ENCODE measurements around the gene RPS16. TPM values are rescaled to one million over a fixed set of nuclear protein-coding genes. Genes with fewer than 3 reads are reported as not detected.

The RPS16 gene
- total RNA-seq, 1 donor from 2014 or later = 2,151 TPM

DNA sequence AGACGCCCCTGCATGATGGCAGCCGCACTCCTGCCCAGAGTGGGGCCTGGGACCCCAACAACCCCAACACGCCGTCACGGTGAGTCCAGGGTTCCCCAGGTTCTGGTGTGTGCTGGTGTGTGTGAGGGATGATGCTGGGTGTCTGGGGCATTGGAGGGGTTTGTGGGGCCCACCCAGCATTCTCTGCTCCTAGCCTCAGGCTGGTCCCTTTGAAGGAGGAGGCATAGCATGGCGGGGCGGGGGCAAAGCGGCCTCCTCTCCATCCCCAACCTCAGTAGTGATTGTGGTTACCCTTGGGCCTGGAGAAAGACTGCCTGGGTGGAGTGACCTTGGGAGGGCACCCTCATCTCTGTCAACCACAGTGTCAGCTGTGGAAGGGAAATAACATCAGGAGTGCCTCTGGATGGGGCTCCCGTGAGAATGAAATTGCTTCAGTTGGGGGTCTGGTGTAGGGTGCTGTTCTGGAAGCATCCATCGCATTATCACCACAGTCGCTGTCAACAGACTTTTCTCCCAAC is 37.8 kb upstream of the RPS16 start:
- TF ChIP-seq, protein P1, sequence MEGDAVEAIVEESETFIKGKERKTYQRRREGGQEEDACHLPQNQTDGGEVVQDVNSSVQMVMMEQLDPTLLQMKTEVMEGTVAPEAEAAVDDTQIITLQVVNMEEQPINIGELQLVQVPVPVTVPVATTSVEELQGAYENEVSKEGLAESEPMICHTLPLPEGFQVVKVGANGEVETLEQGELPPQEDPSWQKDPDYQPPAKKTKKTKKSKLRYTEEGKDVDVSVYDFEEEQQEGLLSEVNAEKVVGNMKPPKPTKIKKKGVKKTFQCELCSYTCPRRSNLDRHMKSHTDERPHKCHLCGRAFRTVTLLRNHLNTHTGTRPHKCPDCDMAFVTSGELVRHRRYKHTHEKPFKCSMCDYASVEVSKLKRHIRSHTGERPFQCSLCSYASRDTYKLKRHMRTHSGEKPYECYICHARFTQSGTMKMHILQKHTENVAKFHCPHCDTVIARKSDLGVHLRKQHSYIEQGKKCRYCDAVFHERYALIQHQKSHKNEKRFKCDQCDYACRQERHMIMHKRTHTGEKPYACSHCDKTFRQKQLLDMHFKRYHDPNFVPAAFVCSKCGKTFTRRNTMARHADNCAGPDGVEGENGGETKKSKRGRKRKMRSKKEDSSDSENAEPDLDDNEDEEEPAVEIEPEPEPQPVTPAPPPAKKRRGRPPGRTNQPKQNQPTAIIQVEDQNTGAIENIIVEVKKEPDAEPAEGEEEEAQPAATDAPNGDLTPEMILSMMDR (IDR thresholded peaks at IDR 0.05; ENCODE audit: unreplicated experiment) = no peak
- peaks cover 45% of the 10 kb centered on the region for H3K36me3 Mint-ChIP-seq (ENCODE audit: low read depth, unreplicated experiment)
- peaks cover 30% of the 10 kb centered on the region for H3K4me1 Mint-ChIP-seq (ENCODE audit: unreplicated experiment)
- no peak overlapping the region for H3K27ac Mint-ChIP-seq (ENCODE audit: unreplicated experiment)
- no peak for DNase-seq (ENCODE audit: low spot score)
- no peaks in the 10 kb centered on the region for H3K9me3 Mint-ChIP-seq (ENCODE audit: unreplicated experiment)
- H3K4me3 Mint-ChIP-seq (ENCODE audit: unreplicated experiment) = peak overlapping the region; percentile 59
- peaks cover 8% of the 10 kb centered on the region for H3K27me3 Mint-ChIP-seq (ENCODE audit: unreplicated experiment)

DNA sequence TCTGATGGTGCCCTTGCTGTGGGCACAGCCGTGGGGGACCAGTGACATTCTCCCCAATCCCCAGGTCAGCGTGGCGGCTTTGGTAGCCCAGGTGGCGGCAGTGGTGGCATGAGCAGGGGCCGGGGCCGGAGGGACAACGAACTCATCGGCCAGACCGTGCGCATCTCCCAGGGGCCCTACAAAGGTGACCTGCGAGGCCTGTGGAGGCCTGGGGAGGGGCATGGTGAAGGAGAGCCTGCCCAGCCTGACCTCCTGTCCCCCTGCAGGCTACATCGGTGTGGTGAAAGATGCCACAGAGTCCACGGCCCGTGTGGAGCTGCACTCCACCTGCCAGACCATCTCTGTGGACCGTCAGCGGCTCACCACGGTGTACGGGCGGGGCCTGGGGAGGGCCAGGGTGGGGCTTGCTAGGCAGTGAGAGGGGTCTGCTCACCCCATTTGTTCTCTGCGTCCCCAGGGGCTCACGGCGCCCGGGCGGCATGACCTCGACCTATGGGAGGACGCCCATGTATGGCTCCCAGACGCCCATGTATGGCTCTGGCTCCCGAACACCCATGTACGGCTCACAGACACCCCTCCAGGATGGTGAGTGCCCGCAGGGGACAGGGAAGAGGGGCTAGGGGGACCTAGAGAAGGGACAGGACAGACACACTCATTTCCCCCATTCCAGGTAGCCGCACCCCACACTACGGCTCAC is 37.1 kb upstream of the RPS16 start:
- Mint-ChIP-seq H3K4me1 (ENCODE audit: unreplicated experiment) (peaks cover 28% of the 10 kb centered on the region), H3K9me3 (ENCODE audit: unreplicated experiment) (no peaks in the 10 kb centered on the region), H3K36me3 (ENCODE audit: low read depth, unreplicated experiment) (peaks cover 49% of the 10 kb centered on the region), H3K27me3 (ENCODE audit: unreplicated experiment) (peaks cover 8% of the 10 kb centered on the region), H3K27ac (ENCODE audit: unreplicated experiment) (no peak overlapping the region), H3K4me3 (ENCODE audit: unreplicated experiment) (no peak overlapping the region)
- TF ChIP-seq, protein P1 (IDR thresholded peaks at IDR 0.05; ENCODE audit: unreplicated experiment) = no peak
- no peak for DNase-seq (ENCODE audit: low spot score)

DNA sequence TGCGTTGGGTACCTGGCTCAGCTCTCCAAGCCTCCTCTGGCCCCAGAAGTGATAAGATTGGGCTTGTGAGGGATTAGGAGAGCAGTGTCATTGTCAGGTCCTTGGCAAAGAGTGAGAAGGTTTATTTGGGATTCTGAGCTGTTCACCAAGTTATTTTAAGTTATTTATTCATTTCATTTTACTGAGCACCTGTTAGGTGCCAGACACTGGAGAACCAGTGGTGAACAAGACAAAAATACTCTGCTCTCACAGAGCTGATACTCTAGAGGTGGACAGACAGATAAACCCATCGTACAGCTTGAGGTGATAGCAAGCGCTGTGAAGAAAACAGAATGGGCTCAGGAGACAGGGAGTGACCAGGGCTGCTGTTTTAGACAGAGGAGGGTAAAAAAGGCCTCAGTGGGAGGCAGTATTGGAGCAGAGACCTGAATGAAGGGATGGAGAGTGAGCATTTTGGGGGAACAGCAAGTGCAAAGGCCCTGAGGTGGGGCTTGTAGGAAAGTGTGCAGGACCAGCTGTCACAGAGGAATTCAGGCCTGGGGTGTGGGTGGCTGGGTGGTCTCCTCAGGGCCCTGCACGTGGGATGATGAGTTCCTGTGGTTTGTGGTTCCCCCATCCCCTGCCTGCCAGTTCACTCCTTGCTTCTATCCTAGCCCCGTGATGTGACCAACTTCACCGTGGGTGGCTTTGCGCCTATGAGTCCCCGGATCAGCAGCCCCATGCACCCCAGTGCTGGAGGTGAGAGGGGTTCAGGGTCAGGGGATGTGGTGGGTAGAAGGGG is 36.2 kb upstream of the RPS16 start:
- Mint-ChIP-seq H3K4me3 (ENCODE audit: unreplicated experiment) (peak overlapping the region; percentile 79), H3K36me3 (ENCODE audit: low read depth, unreplicated experiment) (peaks cover 52% of the 10 kb centered on the region), H3K9me3 (ENCODE audit: unreplicated experiment) (no peaks in the 10 kb centered on the region), H3K27ac (ENCODE audit: unreplicated experiment) (no peak overlapping the region), H3K27me3 (ENCODE audit: unreplicated experiment) (peaks cover 8% of the 10 kb centered on the region), H3K4me1 (ENCODE audit: unreplicated experiment) (peaks cover 27% of the 10 kb centered on the region)
- TF ChIP-seq, protein P1 (IDR thresholded peaks at IDR 0.05; ENCODE audit: unreplicated experiment) = no peak
- no peak for DNase-seq (ENCODE audit: low spot score)

DNA sequence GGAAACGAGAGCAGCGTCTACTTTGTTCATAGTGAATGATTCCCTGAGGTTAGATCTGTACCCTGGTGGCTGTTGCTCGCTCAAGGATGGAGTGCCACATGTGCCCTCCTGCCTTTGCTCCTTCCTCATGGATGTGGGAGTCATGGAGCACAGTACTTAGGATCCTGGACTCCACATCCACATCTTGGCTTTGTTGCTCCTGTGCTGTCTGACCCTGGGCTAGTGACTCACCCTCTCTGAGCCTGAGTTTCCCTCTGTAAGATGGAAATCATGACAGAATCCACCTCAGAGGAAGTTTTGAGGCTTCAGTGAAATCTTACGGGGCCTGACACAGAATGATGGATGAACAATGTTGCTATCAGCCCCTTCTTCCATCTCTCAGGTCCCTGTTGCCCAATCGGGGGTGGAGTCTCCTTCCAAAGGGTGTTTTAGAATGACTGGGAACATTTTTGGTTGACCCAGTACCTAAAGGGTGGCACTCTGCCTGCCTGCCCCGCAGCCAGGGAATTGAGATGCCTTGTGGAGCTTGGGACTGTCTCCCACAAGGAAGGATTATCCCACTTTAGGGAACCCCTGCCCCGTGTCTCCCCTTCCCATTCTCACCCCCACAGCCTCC is 35.1 kb upstream of the RPS16 start:
- peaks cover 19% of the 10 kb centered on the region for H3K4me1 Mint-ChIP-seq (ENCODE audit: unreplicated experiment)
- DNase-seq (ENCODE audit: low spot score) = no peak
- peaks cover 7% of the 10 kb centered on the region for H3K27me3 Mint-ChIP-seq (ENCODE audit: unreplicated experiment)
- H3K4me3 Mint-ChIP-seq (ENCODE audit: unreplicated experiment) = peak overlapping the region; percentile 79
- H3K27ac Mint-ChIP-seq (ENCODE audit: unreplicated experiment) = no peak overlapping the region
- H3K9me3 Mint-ChIP-seq (ENCODE audit: unreplicated experiment) = no peaks in the 10 kb centered on the region
- H3K36me3 Mint-ChIP-seq (ENCODE audit: low read depth, unreplicated experiment) = peaks cover 54% of the 10 kb centered on the region
- TF ChIP-seq, protein P1 (IDR thresholded peaks at IDR 0.05; ENCODE audit: unreplicated experiment) = no peak
